Forelimb muscle (tissue), 1 donor: ENCODE results near the gene PPP1R18. TPM values are rescaled to one million over a fixed set of nuclear protein-coding genes. Genes with fewer than 3 reads are reported as not detected.

ENCODE experiments used
- DNase-seq: peaks from one replicate; pipeline ENCODE4 v3.0.0-alpha.2; 2013; ENCODE audit warnings: low read depth
- polyA plus RNA-seq: library from polyadenylated mRNA; unstranded; fragments of 120-200 nt; gene quantifications from one replicate; pipeline ENCODE4 v1.2.1, GENCODE V29; 2013; ENCODE audit not compliant: insufficient read length

PPP1R18 gene
- polyA plus RNA-seq, 1 donor = 37.8 TPM

DNA sequence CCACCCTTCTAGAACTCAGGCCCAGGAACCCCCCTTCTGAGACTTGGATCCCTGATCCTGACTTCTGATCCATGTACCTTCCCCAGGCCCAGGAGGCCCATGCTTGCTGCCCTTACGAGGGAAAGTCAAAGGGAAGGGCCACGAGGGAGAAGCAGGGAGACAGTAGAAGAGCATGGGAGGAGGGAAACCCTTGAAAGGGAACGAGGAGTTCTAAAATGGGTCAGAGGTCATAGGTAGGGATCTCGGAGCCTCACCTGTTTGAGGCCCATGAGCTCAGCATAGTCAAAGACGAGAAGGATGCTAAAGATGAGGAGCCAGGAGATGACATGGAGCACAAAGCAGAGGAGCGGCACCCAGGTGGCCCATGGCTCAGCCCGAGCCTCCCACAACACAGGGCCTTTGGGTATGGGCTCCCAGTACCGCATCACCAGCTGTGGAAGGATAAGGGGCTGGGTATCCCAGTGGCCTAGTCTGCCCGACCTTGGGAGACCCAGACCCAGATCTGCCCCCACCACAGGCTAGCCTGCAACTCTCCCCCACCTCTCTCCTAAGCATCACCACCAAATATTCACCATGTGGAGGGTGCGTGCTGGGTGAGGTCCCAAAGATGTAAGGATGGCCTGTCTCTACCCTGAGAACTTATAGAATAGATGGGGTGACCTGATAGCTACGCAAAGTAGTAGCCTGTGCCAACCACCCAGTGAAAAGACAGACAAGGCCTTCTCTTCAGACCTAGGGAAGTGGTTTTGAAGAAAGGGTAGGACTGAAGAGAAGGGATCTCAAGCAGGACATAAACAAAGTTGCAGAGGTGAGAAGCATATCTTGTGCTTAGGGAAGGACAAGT, 2.8 kb upstream of the PPP1R18 start:
- no peak for DNase-seq

DNA sequence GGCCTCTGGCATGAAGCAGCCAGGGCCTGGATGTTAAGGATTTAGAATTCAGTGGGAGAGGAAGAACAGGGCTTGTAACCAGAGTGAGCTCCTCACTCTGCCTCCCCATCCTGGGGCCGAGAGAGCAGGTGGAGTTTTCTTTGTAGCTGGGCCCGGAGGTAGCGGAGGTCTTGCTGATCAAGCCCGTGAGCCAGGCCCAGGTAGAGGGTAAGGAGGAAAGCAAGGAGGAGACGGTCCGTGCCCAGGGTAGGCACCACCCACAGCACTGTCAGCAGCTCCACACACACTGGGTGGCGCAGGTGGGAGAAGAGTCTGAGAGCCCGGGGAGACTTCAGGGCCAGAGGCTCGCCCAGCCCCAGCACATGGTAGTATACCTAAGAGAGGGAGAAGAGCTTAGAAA, 2.1 kb upstream of the PPP1R18 start:
- DNase-seq = no peak

DNA sequence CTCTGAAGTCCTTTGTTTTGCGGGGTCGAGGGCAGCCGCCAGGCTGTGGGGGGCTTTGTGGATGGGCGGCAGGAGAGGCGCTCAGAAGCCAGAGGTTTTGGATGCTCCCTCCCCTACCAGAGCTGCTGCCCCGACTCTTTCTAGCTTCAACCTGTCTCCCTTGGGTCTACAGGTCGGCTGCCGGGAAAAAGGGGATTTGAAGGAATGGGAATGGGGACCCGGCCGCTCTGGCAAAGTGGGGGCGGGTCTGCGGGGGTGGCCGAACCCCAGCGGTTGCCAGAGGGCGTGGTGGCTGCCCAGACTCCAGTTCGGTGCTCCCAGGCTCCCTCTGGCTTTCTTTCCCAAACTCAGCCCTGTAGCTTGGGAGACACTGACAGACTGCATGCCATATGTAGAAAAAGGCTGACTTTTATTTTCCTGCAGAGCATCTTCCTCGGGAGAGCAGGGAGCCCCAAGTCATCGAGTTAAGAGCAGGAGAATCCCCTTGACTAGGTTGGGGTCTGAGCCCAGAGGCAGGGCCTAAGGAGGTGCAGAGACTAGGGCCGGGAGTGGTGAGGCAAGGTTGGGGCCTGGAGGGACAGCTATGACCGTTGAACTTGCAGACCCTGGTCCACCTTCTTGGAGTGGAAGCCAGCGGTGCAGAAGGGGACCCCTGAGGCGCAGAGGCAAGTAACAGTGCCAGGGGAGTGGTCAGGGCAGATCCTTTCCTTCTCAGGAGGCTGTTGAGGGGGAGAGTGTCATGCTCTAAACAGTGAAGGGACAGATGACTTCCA, 1.4 kb upstream of the PPP1R18 start:
- no peak for DNase-seq

- DNase-seq = peak; percentile 79
Observed at GRCh38 chr6:30686908-30687658, 638 bp upstream of the PPP1R18 start.

DNA sequence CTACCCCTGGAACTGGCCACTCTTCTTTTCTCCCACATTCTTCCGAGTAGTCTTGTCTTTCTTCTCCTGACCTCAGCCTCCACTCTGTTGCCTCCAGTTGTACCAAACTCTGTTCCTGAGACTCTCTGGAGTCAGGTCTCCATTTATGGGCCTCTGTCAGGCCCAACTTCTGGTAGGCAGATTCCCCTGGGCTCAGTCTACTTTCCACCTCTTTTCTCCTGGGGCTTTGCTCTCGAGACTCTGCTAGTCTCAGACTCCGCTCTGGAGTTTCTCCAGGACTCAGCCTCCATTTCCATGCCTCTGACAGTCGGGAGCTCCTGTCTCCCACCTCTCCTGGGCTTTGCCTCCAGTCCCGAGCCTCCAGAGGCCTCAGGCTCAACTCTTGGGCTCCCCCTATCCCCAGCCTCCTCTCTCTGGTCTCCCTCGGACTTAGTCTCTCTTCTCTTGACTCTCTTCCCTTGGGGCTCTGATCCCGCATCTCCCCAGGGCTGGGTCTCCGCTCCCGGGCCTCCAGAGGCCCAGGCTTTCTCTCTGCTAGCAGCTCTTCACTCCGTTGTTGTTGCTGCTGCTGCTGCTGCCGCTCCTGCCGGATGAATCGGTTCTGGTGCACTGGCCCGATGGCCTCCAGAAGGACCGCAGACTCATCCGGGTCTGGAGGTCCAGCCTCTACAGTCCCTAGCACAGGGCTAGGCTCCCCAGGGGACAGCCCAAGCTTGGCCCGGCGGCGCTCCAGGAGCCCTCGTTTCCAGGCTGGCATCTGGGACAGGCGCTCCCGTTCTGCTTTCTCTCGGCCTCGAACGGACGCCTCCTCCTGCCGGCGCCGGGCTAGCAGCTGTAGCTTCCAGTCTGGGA, 1.1 kb downstream of the PPP1R18 start:
- no peak for DNase-seq

DNA sequence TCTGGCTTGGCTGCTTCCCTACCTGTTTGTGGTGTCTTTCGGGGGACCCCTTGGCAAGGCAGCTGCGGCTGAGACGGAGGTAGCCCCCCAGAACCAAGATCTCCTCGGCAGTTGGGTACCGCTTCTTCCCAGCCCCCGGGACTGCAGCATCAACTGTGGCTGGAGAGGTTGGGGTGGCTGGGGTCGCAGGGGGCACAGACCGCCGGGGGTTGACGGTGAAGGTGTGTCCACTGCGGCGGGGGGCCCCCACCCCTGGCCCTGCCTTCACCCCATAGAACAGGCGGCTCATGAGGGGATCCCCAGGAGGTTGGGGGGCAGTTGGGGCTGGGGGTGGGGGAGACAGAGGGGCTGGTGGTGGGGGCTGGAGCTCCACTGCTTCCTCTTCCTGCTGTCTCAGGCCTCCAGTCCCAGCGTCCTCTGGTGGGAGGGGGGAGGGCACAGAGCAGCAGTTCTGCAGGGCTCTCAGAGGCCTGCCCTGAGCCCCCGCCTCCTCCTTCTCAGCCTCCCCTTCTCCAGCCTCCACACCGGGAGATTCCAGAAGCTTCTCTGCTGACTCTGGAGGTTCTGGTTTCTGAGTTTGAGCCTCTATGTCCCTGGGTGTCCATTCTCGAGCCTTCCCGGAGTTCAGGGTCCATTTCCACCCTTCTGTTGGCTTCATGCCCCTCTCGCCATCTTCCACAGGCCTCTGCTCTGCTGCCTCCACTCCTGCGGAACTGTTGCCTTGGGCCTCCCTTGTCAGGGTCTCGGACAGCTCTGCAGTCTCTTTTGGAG, 1.9 kb downstream of the PPP1R18 start:
- DNase-seq = no peak

DNA sequence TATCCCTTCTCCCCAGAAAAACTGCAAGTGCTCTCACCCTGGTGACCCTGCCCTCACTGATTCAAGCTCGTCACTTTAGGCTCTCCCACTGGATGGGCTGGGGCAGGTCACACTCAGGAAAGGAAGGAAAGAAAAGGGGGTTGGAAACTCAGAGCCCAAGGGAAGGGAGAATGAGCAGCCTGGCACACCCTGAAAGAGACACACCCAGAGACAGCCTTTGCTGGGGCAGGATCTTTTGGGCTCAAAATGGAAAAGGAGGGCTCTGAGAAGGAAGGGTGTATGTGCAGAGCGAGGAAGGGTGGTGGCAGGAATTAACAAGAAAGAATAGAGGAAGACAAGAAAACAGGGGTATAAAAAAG, 2.5 kb downstream of the PPP1R18 start:
- no peak for DNase-seq

DNA sequence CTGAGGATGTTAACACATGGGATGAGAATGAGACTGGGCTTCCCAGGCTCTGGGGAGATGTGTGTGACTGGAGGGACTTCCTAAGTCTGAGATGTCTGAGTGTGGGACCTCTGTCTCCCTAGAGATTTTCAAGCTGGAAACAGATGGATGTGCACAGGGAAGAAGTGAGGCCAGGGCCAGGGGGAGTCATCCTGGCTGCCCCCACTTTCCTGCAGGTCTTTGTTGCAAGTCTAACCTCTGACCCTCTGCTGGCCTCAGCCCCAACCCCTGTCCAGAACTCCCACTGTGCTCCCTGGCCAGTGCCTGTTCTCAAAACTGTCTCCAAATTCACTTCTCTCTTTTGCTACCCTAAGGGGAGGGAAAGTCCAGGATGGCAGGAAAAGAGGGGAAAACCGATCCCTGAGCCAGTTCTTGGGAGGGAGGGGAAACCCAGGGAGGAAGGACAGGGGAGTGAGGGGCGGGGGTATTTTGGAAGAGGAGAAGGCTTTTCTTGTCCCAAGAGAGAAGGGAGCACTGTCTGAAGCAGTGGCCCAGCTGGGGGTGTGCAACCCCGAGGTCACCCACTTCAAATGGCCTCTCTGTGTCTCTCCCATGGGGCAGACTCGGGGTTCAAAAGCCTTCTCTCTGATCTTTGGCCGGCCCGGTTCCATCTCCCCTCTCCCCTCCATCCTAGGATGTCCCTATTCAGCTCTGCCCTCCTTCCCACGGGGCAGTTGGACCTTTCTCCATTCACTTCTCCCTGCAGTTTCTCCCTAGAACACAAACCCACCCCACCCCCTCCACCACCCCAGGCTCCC, 3.1 kb downstream of the PPP1R18 start:
- DNase-seq = no peak

GRCh38 chr6:30682143-30683117, 4.0 kb downstream of the PPP1R18 start:
- DNase-seq = no peak

DNA sequence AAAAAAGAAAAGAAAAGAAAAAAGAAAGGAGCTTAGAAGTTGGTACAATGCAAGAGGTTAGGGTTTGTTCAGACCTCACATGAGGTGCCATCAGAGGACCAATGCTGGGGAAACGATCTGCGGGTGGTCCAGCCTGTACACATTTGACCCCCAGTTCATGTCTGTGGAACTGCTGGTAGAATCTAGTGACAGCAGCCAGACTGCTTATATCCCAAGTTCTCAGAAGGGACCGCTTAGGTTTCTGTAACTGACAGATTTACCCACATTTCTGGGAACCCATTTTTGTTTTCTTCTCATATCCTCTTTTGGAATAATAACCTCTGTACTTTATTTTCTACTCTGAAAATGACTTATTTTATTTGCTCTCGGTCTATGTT, 4.7 kb downstream of the PPP1R18 start:
- no peak for DNase-seq

DNA sequence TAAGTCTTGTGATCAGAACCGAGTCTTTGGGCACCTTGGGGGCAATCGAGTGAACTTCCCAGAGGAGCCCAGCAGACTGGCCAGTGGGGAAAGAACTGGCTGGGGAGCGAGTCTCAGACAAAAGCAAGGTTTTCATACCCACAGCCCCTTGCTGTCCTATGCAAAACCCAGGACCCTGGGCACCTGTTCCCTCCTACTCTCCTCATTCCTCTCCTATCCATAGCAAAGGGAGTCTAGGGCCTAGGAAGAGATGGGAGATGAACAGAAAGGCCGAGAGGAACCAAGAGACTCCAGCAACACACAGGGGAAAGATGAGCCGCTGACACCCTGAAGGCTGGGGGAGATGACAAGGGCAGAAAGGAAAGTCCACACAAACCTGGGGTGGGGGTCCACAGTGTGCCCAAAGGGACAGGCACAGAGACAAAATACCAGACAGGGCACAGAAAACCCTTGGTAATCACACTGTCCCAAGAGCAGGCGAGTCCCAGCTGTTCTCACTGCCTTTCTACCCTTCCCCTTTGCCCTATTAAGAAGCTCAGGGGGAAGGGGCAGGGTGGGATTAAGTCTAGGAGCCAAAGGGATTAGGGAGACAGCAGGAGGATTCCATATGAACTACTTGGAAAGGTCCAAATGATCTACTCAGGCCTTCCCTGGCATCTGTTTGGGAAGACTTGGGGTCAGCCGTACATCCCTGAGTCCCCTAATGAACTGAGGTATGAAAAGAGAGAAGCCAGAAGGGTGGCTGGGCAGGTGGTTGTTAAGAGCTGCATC, 6.5 kb downstream of the PPP1R18 start:
- DNase-seq = no peak

- DNase-seq = no peak
Observed at GRCh38 chr6:30678964-30679726, 7.3 kb downstream of the PPP1R18 start.

GRCh38 chr6:30676660-30677285, 9.7 kb downstream of the PPP1R18 start:
- no peak for DNase-seq

- DNase-seq = peak; percentile 97
Observed at GRCh38 chr6:30672445-30673253, 13.8 kb downstream of the PPP1R18 start, which contains the start of gene DHX16. Gene DHX16, minus strand, starts transcription at chr6:30673006. Its CDS starts 165 bp downstream, at chr6:30672841.

- no peak for DNase-seq
Observed at GRCh38 chr6:30670760-30671527, 15.5 kb downstream of the PPP1R18 start.
